MM.1S (cell line): ENCODE results near the gene ADCY4.

ENCODE experiments used
- DNase-seq: peaks from one replicate; pipeline ENCODE4 v3.0.0-alpha.2; 2015
- H2AFZ ChIP-seq: fragments of 300-600 bp; sonication (generic); 2 replicates; pipeline ENCODE4 v1.6.0; 2016; ENCODE audit warnings: antibody characterized with exemption, low read length
- H3F3A ChIP-seq: fragments of 300-600 bp; sonication (generic); 2 replicates; pipeline ENCODE4 v1.6.1; 2016; ENCODE audit warnings: mild to moderate bottlenecking, antibody characterized with exemption, low read length, moderate library complexity, mixed read lengths; ENCODE audit not compliant: insufficient read depth
- H3K27ac ChIP-seq: fragments of 300-600 bp; sonication (generic); 2 replicates; pipeline ENCODE4 v1.5.1; 2016; ENCODE audit warnings: mild to moderate bottlenecking, low read length
- H3K27me3 ChIP-seq: fragments of 300-600 bp; sonication (generic); replicated peaks from 2 replicates; pipeline ENCODE4 v1.6.0; 2016; ENCODE audit warnings: low read length; ENCODE audit not compliant: insufficient read depth
- H3K36me3 ChIP-seq: fragments of 300-600 bp; sonication (generic); replicated peaks from 2 replicates; pipeline ENCODE4 v1.6.1; 2016; ENCODE audit warnings: mild to moderate bottlenecking, low read length, mixed read lengths; ENCODE audit not compliant: insufficient read depth
- H3K4me1 ChIP-seq: fragments of 300-600 bp; sonication (generic); 2 replicates; pipeline ENCODE4 v1.6.1; 2016; ENCODE audit warnings: low read length, mixed read lengths
- H3K4me2 ChIP-seq: fragments of 300-600 bp; sonication (generic); 2 replicates; pipeline ENCODE4 v1.6.0; 2016; ENCODE audit warnings: low read depth, low read length
- H3K4me3 ChIP-seq: fragments of 300-600 bp; sonication (generic); 2 replicates; pipeline ENCODE4 v1.5.1; 2016; ENCODE audit warnings: low read length, mixed read lengths
- H3K79me2 ChIP-seq: fragments of 300-600 bp; sonication (generic); 2 replicates; pipeline ENCODE4 v1.6.1; 2016; ENCODE audit warnings: mixed run types, low read length, mixed read lengths
- H3K9ac ChIP-seq: fragments of 300-600 bp; sonication (generic); 2 replicates; pipeline ENCODE4 v1.6.1; 2016; ENCODE audit warnings: low read length, mixed read lengths
- H3K9me2 ChIP-seq: fragments of 300-600 bp; sonication (generic); replicated peaks from 2 replicates; pipeline ENCODE4 v1.6.1; 2016; ENCODE audit warnings: mild to moderate bottlenecking, low read length, mixed read lengths; ENCODE audit not compliant: insufficient read depth
- H3K9me3 ChIP-seq: fragments of 300-600 bp; sonication (generic); replicated peaks from 2 replicates; pipeline ENCODE4 v1.6.1; 2016; ENCODE audit warnings: mild to moderate bottlenecking, low read length, mixed read lengths; ENCODE audit not compliant: insufficient read depth
- H4K20me1 ChIP-seq: fragments of 300-600 bp; sonication (generic); 2 replicates; pipeline ENCODE4 v1.6.1; 2016; ENCODE audit warnings: mild to moderate bottlenecking, low read length, moderate library complexity, mixed read lengths; ENCODE audit not compliant: insufficient read depth
- CTCF ChIP-seq: fragments of 300-600 bp; sonication (generic); IDR thresholded peaks from 2 replicates; pipeline ENCODE4 v1.5.1; 2016; ENCODE audit warnings: antibody characterized with exemption, low read length, mixed read lengths
- EZH2 ChIP-seq: fragments of 300-600 bp; sonication (generic); optimal IDR thresholded peaks from 2 replicates; pipeline ENCODE3; 2017; ENCODE audit warnings: low read depth, mild to moderate bottlenecking, antibody characterized with exemption, low read length, mixed read lengths
- EZH2phosphoT487 ChIP-seq: fragments of 300-600 bp; sonication (generic); IDR thresholded peaks from 2 replicates; pipeline ENCODE4 v1.6.1; 2018; ENCODE audit warnings: antibody characterized with exemption, low read length

Gene ADCY4

GRCh38 chr14:24284501-24285035, 50.3 kb downstream of the ADCY4 start:
- Histone ChIP-seq H2AFZ (no peak overlapping the region), H3K4me2 (no peak overlapping the region), H3K4me3 (no peak overlapping the region), H3K27me3 (no peaks in the 10 kb centered on the region), H3F3A (no peaks in the 10 kb centered on the region), H3K4me1 (no peaks in the 10 kb centered on the region), H3K79me2 (no peaks in the 10 kb centered on the region), H3K9me3 (no peaks in the 10 kb centered on the region), H3K9me2 (no peaks in the 10 kb centered on the region), H3K9ac (no peak overlapping the region), H4K20me1 (no peaks in the 10 kb centered on the region), H3K27ac (no peak overlapping the region), H3K36me3 (no peaks in the 10 kb centered on the region)
- TF ChIP-seq EZH2 (no peak), EZH2phosphoT487 (no peak), CTCF (no peak)
- DNase-seq, result no peak

- peaks cover 4% of the 10 kb centered on the region; the same call in 1 of the 2 replicates for H3K4me1 ChIP-seq
- H3K9ac ChIP-seq, result no peak overlapping the region
- H2AFZ ChIP-seq, result no peak overlapping the region
- H3F3A ChIP-seq, result no peaks in the 10 kb centered on the region
- no peak overlapping the region for H3K27ac ChIP-seq
- no peaks in the 10 kb centered on the region for H3K79me2 ChIP-seq
- H3K4me3 ChIP-seq, result no peak overlapping the region
- TF ChIP-seq CTCF, result no peak
- TF ChIP-seq EZH2, result no peak
- TF ChIP-seq EZH2phosphoT487, result no peak
- no peaks in the 10 kb centered on the region for H3K9me2 ChIP-seq
- H3K9me3 ChIP-seq, result no peaks in the 10 kb centered on the region
- H3K36me3 ChIP-seq, result no peaks in the 10 kb centered on the region
- no peaks in the 10 kb centered on the region for H4K20me1 ChIP-seq
- no peak for DNase-seq
- no peaks in the 10 kb centered on the region for H3K27me3 ChIP-seq
- H3K4me2 ChIP-seq, result no peak overlapping the region
Measured at GRCh38 chr14:24283796-24284460, 50.9 kb downstream of the ADCY4 start.

GRCh38 chr14:24282736-24283135, 52.1 kb downstream of the ADCY4 start:
- H3K4me2 ChIP-seq, result no peak overlapping the region
- no peaks in the 10 kb centered on the region for H3K27me3 ChIP-seq
- peaks cover 7% of the 10 kb centered on the region; the same call in 1 of the 2 replicates for H3K4me1 ChIP-seq
- no peak overlapping the region for H3K27ac ChIP-seq
- no peaks in the 10 kb centered on the region for H3K9me3 ChIP-seq
- no peak overlapping the region for H3K9ac ChIP-seq
- no peaks in the 10 kb centered on the region for H3K9me2 ChIP-seq
- no peak overlapping the region for H2AFZ ChIP-seq
- no peaks in the 10 kb centered on the region for H3K79me2 ChIP-seq
- no peak for DNase-seq
- H3F3A ChIP-seq, result no peaks in the 10 kb centered on the region
- H3K36me3 ChIP-seq, result no peaks in the 10 kb centered on the region
- TF ChIP-seq EZH2phosphoT487, result no peak
- TF ChIP-seq CTCF, result no peak
- no peak for TF ChIP-seq EZH2
- H4K20me1 ChIP-seq, result no peaks in the 10 kb centered on the region
- H3K4me3 ChIP-seq, result no peak overlapping the region
